MM.1S (cell line): ENCODE measurements around the gene ERBIN.
"Not testable (repeated sequence)": the region's sequence is repeated elsewhere in the genome, so short reads cannot be mapped to it uniquely, and the experiment has no call there.

Source experiments
- DNase-seq: peaks from one replicate; pipeline ENCODE4 v3.0.0-alpha.2; 2015
- H2AFZ ChIP-seq: fragments of 300-600 bp; sonication (generic); 2 replicates; pipeline ENCODE4 v1.6.0; 2016; ENCODE audit warnings: antibody characterized with exemption, low read length
- H3F3A ChIP-seq: fragments of 300-600 bp; sonication (generic); 2 replicates; pipeline ENCODE4 v1.6.1; 2016; ENCODE audit warnings: mild to moderate bottlenecking, antibody characterized with exemption, low read length, moderate library complexity, mixed read lengths; ENCODE audit not compliant: insufficient read depth
- H3K27ac ChIP-seq: fragments of 300-600 bp; sonication (generic); 2 replicates; pipeline ENCODE4 v1.5.1; 2016; ENCODE audit warnings: mild to moderate bottlenecking, low read length
- H3K27me3 ChIP-seq: fragments of 300-600 bp; sonication (generic); replicated peaks from 2 replicates; pipeline ENCODE4 v1.6.0; 2016; ENCODE audit warnings: low read length; ENCODE audit not compliant: insufficient read depth
- H3K36me3 ChIP-seq: fragments of 300-600 bp; sonication (generic); replicated peaks from 2 replicates; pipeline ENCODE4 v1.6.1; 2016; ENCODE audit warnings: mild to moderate bottlenecking, low read length, mixed read lengths; ENCODE audit not compliant: insufficient read depth
- H3K4me1 ChIP-seq: fragments of 300-600 bp; sonication (generic); 2 replicates; pipeline ENCODE4 v1.6.1; 2016; ENCODE audit warnings: low read length, mixed read lengths
- H3K4me2 ChIP-seq: fragments of 300-600 bp; sonication (generic); 2 replicates; pipeline ENCODE4 v1.6.0; 2016; ENCODE audit warnings: low read depth, low read length
- H3K4me3 ChIP-seq: fragments of 300-600 bp; sonication (generic); 2 replicates; pipeline ENCODE4 v1.5.1; 2016; ENCODE audit warnings: low read length, mixed read lengths
- H3K79me2 ChIP-seq: fragments of 300-600 bp; sonication (generic); 2 replicates; pipeline ENCODE4 v1.6.1; 2016; ENCODE audit warnings: mixed run types, low read length, mixed read lengths
- H3K9ac ChIP-seq: fragments of 300-600 bp; sonication (generic); 2 replicates; pipeline ENCODE4 v1.6.1; 2016; ENCODE audit warnings: low read length, mixed read lengths
- H3K9me2 ChIP-seq: fragments of 300-600 bp; sonication (generic); replicated peaks from 2 replicates; pipeline ENCODE4 v1.6.1; 2016; ENCODE audit warnings: mild to moderate bottlenecking, low read length, mixed read lengths; ENCODE audit not compliant: insufficient read depth
- H3K9me3 ChIP-seq: fragments of 300-600 bp; sonication (generic); replicated peaks from 2 replicates; pipeline ENCODE4 v1.6.1; 2016; ENCODE audit warnings: mild to moderate bottlenecking, low read length, mixed read lengths; ENCODE audit not compliant: insufficient read depth
- H4K20me1 ChIP-seq: fragments of 300-600 bp; sonication (generic); 2 replicates; pipeline ENCODE4 v1.6.1; 2016; ENCODE audit warnings: mild to moderate bottlenecking, low read length, moderate library complexity, mixed read lengths; ENCODE audit not compliant: insufficient read depth
- CTCF ChIP-seq: fragments of 300-600 bp; sonication (generic); IDR thresholded peaks from 2 replicates; pipeline ENCODE4 v1.5.1; 2016; ENCODE audit warnings: antibody characterized with exemption, low read length, mixed read lengths
- EZH2 ChIP-seq: fragments of 300-600 bp; sonication (generic); optimal IDR thresholded peaks from 2 replicates; pipeline ENCODE3; 2017; ENCODE audit warnings: low read depth, mild to moderate bottlenecking, antibody characterized with exemption, low read length, mixed read lengths
- EZH2phosphoT487 ChIP-seq: fragments of 300-600 bp; sonication (generic); IDR thresholded peaks from 2 replicates; pipeline ENCODE4 v1.6.1; 2018; ENCODE audit warnings: antibody characterized with exemption, low read length

The ERBIN gene

GRCh38 chr5:65882278-65882677 is 44.1 kb upstream of the ERBIN start:
- H3K4me2 ChIP-seq, result no peak overlapping the region
- TF ChIP-seq EZH2phosphoT487 (no peak), CTCF (no peak), EZH2 (no peak)

GRCh38 chr5:65883461-65883860 is 42.9 kb upstream of the ERBIN start:
- Histone ChIP-seq H3K4me2 (no peak overlapping the region), H3K4me1 (no peaks in the 10 kb centered on the region), H3K9ac (no peak overlapping the region), H3K27me3 (no peaks in the 10 kb centered on the region), H3K27ac (no peak overlapping the region), H2AFZ (no peak overlapping the region), H3K79me2 (no peaks in the 10 kb centered on the region), H3K36me3 (no peaks in the 10 kb centered on the region), H4K20me1 (no peaks in the 10 kb centered on the region), H3F3A (no peaks in the 10 kb centered on the region), H3K9me2 (no peaks in the 10 kb centered on the region), H3K4me3 (no peak overlapping the region), H3K9me3 (no peaks in the 10 kb centered on the region)
- TF ChIP-seq CTCF, result no peak
- no peak for TF ChIP-seq EZH2phosphoT487
- no peak for TF ChIP-seq EZH2
- DNase-seq, result no peak

More at GRCh38 chr5:65882278-65882677, 44.1 kb upstream of the ERBIN start:
- Histone ChIP-seq H2AFZ (no peak overlapping the region), H3K27me3 (no peaks in the 10 kb centered on the region), H3K4me3 (no peak overlapping the region), H3K79me2 (no peaks in the 10 kb centered on the region), H3K9ac (no peak overlapping the region), H4K20me1 (no peaks in the 10 kb centered on the region), H3F3A (no peaks in the 10 kb centered on the region), H3K27ac (no peak overlapping the region), H3K36me3 (no peaks in the 10 kb centered on the region), H3K9me2 (no peaks in the 10 kb centered on the region), H3K4me1 (no peaks in the 10 kb centered on the region), H3K9me3 (no peaks in the 10 kb centered on the region)
- no peak for DNase-seq

- Histone ChIP-seq H3K4me3 (no peak overlapping the region), H3K27ac (no peak overlapping the region), H3K4me1 (no peaks in the 10 kb centered on the region), H3K4me2 (no peak overlapping the region), H3K9me3 (no peaks in the 10 kb centered on the region), H3K27me3 (no peaks in the 10 kb centered on the region), H3K79me2 (no peaks in the 10 kb centered on the region), H3F3A (no peaks in the 10 kb centered on the region), H3K9me2 (no peaks in the 10 kb centered on the region), H3K9ac (no peak overlapping the region), H3K36me3 (no peaks in the 10 kb centered on the region), H2AFZ (no peak overlapping the region), H4K20me1 (no peaks in the 10 kb centered on the region)
- TF ChIP-seq EZH2phosphoT487, result no peak
- no peak for TF ChIP-seq CTCF
- no peak for TF ChIP-seq EZH2
- no peak for DNase-seq
Measured at GRCh38 chr5:65886387-65886786, 40.0 kb upstream of the ERBIN start.

- H3K4me2 ChIP-seq, H3K9ac ChIP-seq, H3K27me3 ChIP-seq, H3K4me1 ChIP-seq, H3K9me2 ChIP-seq, H4K20me1 ChIP-seq, H3K4me3 ChIP-seq, H2AFZ ChIP-seq, DNase-seq, H3K9me3 ChIP-seq, H3K79me2 ChIP-seq, H3K36me3 ChIP-seq, H3F3A ChIP-seq, H3K27ac ChIP-seq: not testable (repeated sequence)
Measured at GRCh38 chr5:65892024-65892423, 34.4 kb upstream of the ERBIN start.
